Endothelial cell of umbilical vein (primary cell): ENCODE measurements around the gene MSH3. TPM values are rescaled to one million over a fixed set of nuclear protein-coding genes. Genes with fewer than 3 reads are reported as not detected.
"Not testable (repeated sequence)": the region's sequence is repeated elsewhere in the genome, so short reads cannot be mapped to it uniquely, and the experiment has no call there.

Source experiments
- BruUV-seq: library from RNA; stranded (reverse); fragments of 400-500 nt; replicated peaks from 2 replicates; lab custom pipeline; 2021; lab: Mats Ljungman, UMichigan
- CTCF ChIA-PET: fragments of 300-600, 350-600 bp; sonication (Branson Sonifier 250); formaldehyde crosslinking; loops from one replicate; lab custom pipeline; 2021; ENCODE audit warnings: antibody characterized with exemption, inconsistent platforms; lab: Charles Lee
- POLR2A ChIA-PET: fragments of 300-600, 350-600 bp; sonication (Branson Sonifier 250); formaldehyde crosslinking; loops from one replicate; lab custom pipeline; 2021; ENCODE audit warnings: antibody characterized with exemption, inconsistent platforms; lab: Charles Lee
- DNase-seq: peaks from one replicate; pipeline ENCODE4 v3.0.0-alpha.2; 2011; ENCODE audit warnings: low read depth, low spot score
- FAIRE-seq: peaks from 2 replicates; lab custom pipeline; 2011; peaks lifted over from hg19 to GRCh38; lab: Jason Lieb, UNC
- H2AFZ ChIP-seq: 2 replicates; pipeline ENCODE4 v1.6.0; 2012; ENCODE audit warnings: low read depth, low read length, control low read depth, inconsistent platforms
- H3K27ac ChIP-seq: 2 replicates; pipeline ENCODE4 v1.5.1; 2011; ENCODE audit warnings: low read depth, mild to moderate bottlenecking, control low read depth, low read length, moderate library complexity; ENCODE audit not compliant: insufficient read depth
- H3K27me3 ChIP-seq, 2 experiments: 2 replicates each; pipeline versions ENCODE4 v1.6.0 to v1.6.1; 2011; ENCODE audit warnings: low read length in 2 of 2, mixed read lengths in 1 of 2; ENCODE audit not compliant: control insufficient read depth in 2 of 2, insufficient read depth in 2 of 2
- H3K36me3 ChIP-seq, 2 experiments: 2 replicates in 1 of 2; 3 replicates in 1 of 2; pipeline ENCODE4 v1.5.1; 2011; ENCODE audit warnings: low read length in 2 of 2, mild to moderate bottlenecking in 1 of 2, moderate library complexity in 1 of 2; ENCODE audit not compliant: control insufficient read depth in 2 of 2, insufficient read depth in 2 of 2; ENCODE audit errors: extremely low read depth in 1 of 2
- H3K4me1 ChIP-seq: 3 replicates; pipeline ENCODE4 v1.5.1; 2011; ENCODE audit warnings: mild to moderate bottlenecking, low read length; ENCODE audit not compliant: control insufficient read depth, insufficient read depth; ENCODE audit errors: extremely low read depth
- H3K4me2 ChIP-seq: 2 replicates; pipeline ENCODE4 v1.6.1; 2011; ENCODE audit warnings: low read length, control low read depth, mixed read lengths; ENCODE audit not compliant: insufficient read depth
- H3K4me3 ChIP-seq, 3 experiments: fragments of 200-600 bp in 1 of 3; sonication (generic), shearing (Covaris generic) in 1 of 3; replicated peaks in 1 of 3; 2 replicates each; pipeline ENCODE4 v1.5.1; 2011 to 2016; ENCODE audit warnings: control low read depth in 3 of 3, low read length in 3 of 3, mild to moderate bottlenecking in 2 of 3, inconsistent platforms in 1 of 3, low read depth in 1 of 3, moderate library complexity in 1 of 3; ENCODE audit not compliant: insufficient read depth in 1 of 3
- H3K79me2 ChIP-seq: 2 replicates; pipeline ENCODE4 v1.6.0; 2012; ENCODE audit warnings: low read length, inconsistent platforms; ENCODE audit not compliant: control insufficient read depth, insufficient read depth
- H3K9ac ChIP-seq: replicated peaks from 2 replicates; pipeline ENCODE3; 2011; ENCODE audit warnings: low read length, control low read depth; ENCODE audit not compliant: insufficient read depth; ENCODE audit errors: extremely low read depth
- H3K9me1 ChIP-seq: replicated peaks from 3 replicates; pipeline ENCODE4 v1.6.0; 2011; ENCODE audit warnings: mild to moderate bottlenecking, low read length; ENCODE audit not compliant: control insufficient read depth, insufficient read depth; ENCODE audit errors: extremely low read depth
- H3K9me3 ChIP-seq: replicated peaks from 2 replicates; pipeline ENCODE4 v1.5.1; 2012; ENCODE audit warnings: low read length, inconsistent platforms; ENCODE audit not compliant: control insufficient read depth, insufficient read depth
- H4K20me1 ChIP-seq: replicated peaks from 2 replicates; pipeline ENCODE3; 2011; ENCODE audit warnings: mild to moderate bottlenecking, low read length; ENCODE audit not compliant: control insufficient read depth, insufficient read depth; ENCODE audit errors: extremely low read depth
- EZH2 ChIP-seq: IDR thresholded peaks from 2 replicates; pipeline ENCODE4 v1.6.1; 2012; ENCODE audit warnings: borderline replicate concordance, low read depth, mild to moderate bottlenecking, moderate library complexity, low read length, inconsistent platforms; ENCODE audit not compliant: severe bottlenecking
- FOS ChIP-seq: IDR thresholded peaks from 2 replicates; pipeline ENCODE4 v1.6.1; 2011; ENCODE audit warnings: mild to moderate bottlenecking, low read length, moderate library complexity, borderline replicate concordance; ENCODE audit not compliant: insufficient read depth
- GATA2 ChIP-seq: IDR thresholded peaks from 2 replicates; pipeline ENCODE4 v1.7.0; 2011; ENCODE audit warnings: low read depth, mild to moderate bottlenecking, moderate library complexity, mixed read lengths, low read length; ENCODE audit not compliant: insufficient read length, insufficient read depth
- JUN ChIP-seq: IDR thresholded peaks from 2 replicates; pipeline ENCODE4 v1.6.1; 2011; ENCODE audit warnings: borderline replicate concordance, low read depth; ENCODE audit not compliant: insufficient read length, insufficient read depth
- MAX ChIP-seq: IDR thresholded peaks from 2 replicates; pipeline ENCODE4 v1.6.1; 2011; ENCODE audit not compliant: insufficient read depth, insufficient read length
- MYC ChIP-seq: IDR thresholded peaks from one replicate; pipeline ENCODE4 v1.6.1; 2011; ENCODE audit warnings: mild to moderate bottlenecking, low read depth, low read length
- POLR2A ChIP-seq: IDR thresholded peaks from 2 replicates; pipeline ENCODE4 v1.6.1; 2012; ENCODE audit warnings: low read depth, mild to moderate bottlenecking, control low read depth, low read length
- POLR2AphosphoS5 ChIP-seq: IDR thresholded peaks from 2 replicates; pipeline ENCODE4 v1.6.1; 2012; ENCODE audit warnings: low read depth, mild to moderate bottlenecking, control low read depth, low read length, moderate library complexity; ENCODE audit not compliant: insufficient read depth
- dilution Hi-C: fragments of 300-500 bp; cut with MboI; formaldehyde crosslinking; loops from one replicate; pipeline ENCODE4 v1.15.0; 2019; ENCODE audit warnings: low sequenced_read_pairs; ENCODE audit not compliant: extremely low pct_ligation_motif_present
- intact Hi-C: fragments of 100-400 bp; cut with micrococcal nuclease; formaldehyde crosslinking; loops from one replicate; pipeline ENCODE4 v1.10.0; 2022
- polyA plus RNA-seq, 4 experiments: library from polyadenylated mRNA; depleted of rRNA in 3 of 4; stranded (reverse) in 3 of 4; unstranded in 1 of 4; fragments of >200 nt; gene quantifications; 2 replicates each; pipeline versions ENCODE4 v1.2.1 to v1.2.3, GENCODE V29; 2011 to 2012; ENCODE audit warnings: missing spikeins in 1 of 4
- total RNA-seq: library from RNA; stranded (reverse); gene quantifications from 2 replicates; pipeline ENCODE4 v1.2.3, GENCODE V29; 2021
- TF ChIP-seq, protein P1 (sequence below), 2 donors: IDR thresholded peaks; 1 replicate in 1 of 2; 2 replicates in 1 of 2; pipeline ENCODE4 v1.5.1; 2011; ENCODE audit warnings: low read length in 2 of 2, mild to moderate bottlenecking in 2 of 2, moderate library complexity in 2 of 2, control low read depth in 1 of 2, inconsistent platforms in 1 of 2, low read depth in 1 of 2; ENCODE audit not compliant: insufficient read depth in 1 of 2; ENCODE audit errors: extremely low read depth in 1 of 2

Gene MSH3
- total and polyA plus RNA-seq, 2 donors (not counting 3 experiments of a cell fraction or from before 2014, with no cell fraction given) = 2.0 to 13.0 TPM

GRCh38 chr5:80895523-80895922 is 241.1 kb downstream of the MSH3 start:
- dilution Hi-C loops (no loop called here), intact Hi-C loops (no loop called here)
- Histone ChIP-seq H3K27ac (no peak overlapping the region), H3K79me2 (no peaks in the 10 kb centered on the region), H2AFZ (no peak overlapping the region), H3K4me1 (no peaks in the 10 kb centered on the region), H3K36me3 (no peaks in the 10 kb centered on the region), H3K9ac (no peak overlapping the region), H3K4me2 (no peak overlapping the region), H3K27me3 (no peaks in the 10 kb centered on the region), H4K20me1 (no peaks in the 10 kb centered on the region), H3K4me3 (no peak overlapping the region), H3K9me1 (no peaks in the 10 kb centered on the region), H3K9me3 (no peaks in the 10 kb centered on the region)
- FAIRE-seq = no peak
- ChIA-PET CTCF (no interaction called here), POLR2A (no interaction called here)
- BruUV-seq = no TSS peak
- TF ChIP-seq GATA2 (no peak), EZH2 (no peak), MAX (no peak), JUN (no peak), MYC (no peak), POLR2AphosphoS5 (no peak), POLR2A (no peak), FOS (no peak)
- TF ChIP-seq, protein P1, sequence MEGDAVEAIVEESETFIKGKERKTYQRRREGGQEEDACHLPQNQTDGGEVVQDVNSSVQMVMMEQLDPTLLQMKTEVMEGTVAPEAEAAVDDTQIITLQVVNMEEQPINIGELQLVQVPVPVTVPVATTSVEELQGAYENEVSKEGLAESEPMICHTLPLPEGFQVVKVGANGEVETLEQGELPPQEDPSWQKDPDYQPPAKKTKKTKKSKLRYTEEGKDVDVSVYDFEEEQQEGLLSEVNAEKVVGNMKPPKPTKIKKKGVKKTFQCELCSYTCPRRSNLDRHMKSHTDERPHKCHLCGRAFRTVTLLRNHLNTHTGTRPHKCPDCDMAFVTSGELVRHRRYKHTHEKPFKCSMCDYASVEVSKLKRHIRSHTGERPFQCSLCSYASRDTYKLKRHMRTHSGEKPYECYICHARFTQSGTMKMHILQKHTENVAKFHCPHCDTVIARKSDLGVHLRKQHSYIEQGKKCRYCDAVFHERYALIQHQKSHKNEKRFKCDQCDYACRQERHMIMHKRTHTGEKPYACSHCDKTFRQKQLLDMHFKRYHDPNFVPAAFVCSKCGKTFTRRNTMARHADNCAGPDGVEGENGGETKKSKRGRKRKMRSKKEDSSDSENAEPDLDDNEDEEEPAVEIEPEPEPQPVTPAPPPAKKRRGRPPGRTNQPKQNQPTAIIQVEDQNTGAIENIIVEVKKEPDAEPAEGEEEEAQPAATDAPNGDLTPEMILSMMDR (IDR thresholded peaks at IDR 0.05; ENCODE audit: extremely low read depth in 1 of 2, insufficient read depth in 1 of 2, low read depth in 1 of 2, low read length in 2 of 2) = no peak
- DNase-seq = no peak

- dilution Hi-C loops, H3K9me1 ChIP-seq, H3K4me3 ChIP-seq, FAIRE-seq, POLR2A ChIA-PET, H4K20me1 ChIP-seq, H3K4me2 ChIP-seq, H3K79me2 ChIP-seq, H3K36me3 ChIP-seq, H3K9ac ChIP-seq, H2AFZ ChIP-seq, H3K27me3 ChIP-seq, DNase-seq, H3K9me3 ChIP-seq, H3K27ac ChIP-seq, H3K4me1 ChIP-seq, intact Hi-C loops, BruUV-seq: not testable (repeated sequence)
- CTCF ChIA-PET = interaction anchor here (0.6 to 1.2 kb wide), 2 partner anchors 19 to 197 kb away, joined by 3 read pairs; no protein-coding TSS in a partner anchor
Measured at GRCh38 chr5:80902624-80903023, 248.2 kb downstream of the MSH3 start.
